ENCODE results near the gene CGB3.

CGB3 gene

GRCh38 chr19:48985711-48986110, 38.4 kb downstream of the CGB3 start:
- no peak for DNase-seq

GRCh38 chr19:48982280-48982679, 41.9 kb downstream of the CGB3 start:
- DNase-seq: no peak

DNA sequence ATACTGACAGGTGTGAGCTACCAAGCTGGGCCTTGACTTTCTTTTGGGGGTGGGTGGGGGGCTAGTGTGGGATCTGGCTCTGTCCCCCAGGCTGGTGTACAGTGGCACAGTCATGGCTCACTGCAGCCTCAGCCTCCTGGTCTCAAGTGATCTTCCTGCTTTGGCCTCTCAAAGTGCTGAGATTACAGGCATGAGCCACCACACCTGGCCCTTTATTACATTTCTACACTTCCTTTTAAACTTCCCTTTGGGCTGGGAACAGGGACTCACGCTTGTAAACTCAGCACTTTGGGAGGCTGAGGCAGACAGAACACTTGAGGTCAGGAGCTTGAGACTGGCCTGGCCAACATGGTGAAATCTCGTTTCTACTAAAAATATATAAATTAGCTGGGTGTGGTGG, 47.1 kb downstream of the CGB3 start:
- no peak for DNase-seq

DNA sequence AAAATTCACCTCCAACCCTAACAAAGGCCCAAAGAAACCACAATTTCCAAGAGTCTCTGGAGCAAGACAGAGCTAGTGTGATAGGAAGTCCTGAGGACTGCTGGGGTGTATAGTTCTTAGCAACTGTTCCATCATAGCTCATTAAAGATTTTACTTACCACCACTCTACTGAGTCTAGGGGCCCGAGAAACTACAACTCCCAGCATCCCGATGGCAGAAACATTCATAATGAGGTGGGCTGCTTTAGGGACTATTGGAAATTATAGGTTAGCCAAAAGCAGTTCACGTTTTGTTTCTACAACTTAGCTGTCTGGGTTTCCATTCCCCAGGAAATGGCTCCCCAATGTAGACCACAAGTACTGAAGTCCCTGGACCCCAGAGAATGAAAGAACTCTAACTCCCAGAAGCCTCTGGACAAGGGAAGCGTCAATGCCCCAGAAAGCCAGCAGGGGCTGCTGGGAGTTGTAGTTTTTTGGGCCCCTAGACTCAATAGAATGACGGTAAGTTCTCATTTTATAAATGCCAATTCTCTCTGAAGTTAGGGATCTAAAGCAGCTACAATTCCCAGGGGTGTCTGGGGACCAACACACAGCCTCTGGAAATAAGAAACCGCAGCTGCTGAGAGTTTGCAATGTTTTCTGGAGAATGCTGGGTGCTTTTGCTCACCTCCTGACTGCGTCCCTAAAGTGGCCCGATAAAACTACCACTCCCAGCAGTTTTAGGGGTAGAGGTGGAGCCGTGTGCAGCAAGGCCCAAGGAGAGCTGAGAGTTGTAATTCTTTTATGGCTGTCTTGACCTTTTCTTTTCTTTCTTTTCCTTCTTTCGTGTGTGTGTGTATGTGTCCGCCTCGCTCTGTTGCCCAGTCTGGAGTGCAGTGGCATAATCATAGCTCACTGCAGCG, 47.9 kb downstream of the CGB3 start:
- no peak for DNase-seq

Data from T1000 (cell line).